Measurements from ENCODE around the gene PDP2. TPM values are rescaled to one million over a fixed set of nuclear protein-coding genes. Genes with fewer than 3 reads are reported as not detected.
A peak's percentile ranks its signal among the peaks of the same experiment; 100 is the strongest.

PDP2 gene
- total and polyA plus RNA-seq, 10 donors: 1.0 to 9.6 (median 5.6) TPM

- intact Hi-C loops (cut with DNase I; ENCODE audit: low total_unique reads): no loop called here
- no peak for DNase-seq
- Histone ChIP-seq H3K4me1 (no peaks in the 10 kb centered on the region), H3K27ac (no peak overlapping the region), H3K36me3 (peaks cover 0 to 12% (median 0%) of the 10 kb centered on the region in 6 donors), H3K9me3 (no peaks in the 10 kb centered on the region), H3K27me3 (replicated peaks in 1 of 7) (no peaks in the 10 kb centered on the region), H3K4me3 (no peak overlapping the region)
- no peak for TF ChIP-seq POLR2A (IDR thresholded peaks at IDR 0.05)
- no peak for TF ChIP-seq POLR2AphosphoS5 (IDR thresholded peaks at IDR 0.05)
- no peak for TF ChIP-seq CTCF (IDR thresholded peaks at IDR 0.05 in 8 of 11, conservative IDR thresholded peaks at IDR 0.05 in 3 of 11)
- 84 to 97% (median 95%) methylated on average over 6 of the region's 6 CpGs for WGBS, 5 donors
These were observed 11.5 kb downstream of the PDP2 start for GRCh38 chr16:66891797-66892196.

DNA sequence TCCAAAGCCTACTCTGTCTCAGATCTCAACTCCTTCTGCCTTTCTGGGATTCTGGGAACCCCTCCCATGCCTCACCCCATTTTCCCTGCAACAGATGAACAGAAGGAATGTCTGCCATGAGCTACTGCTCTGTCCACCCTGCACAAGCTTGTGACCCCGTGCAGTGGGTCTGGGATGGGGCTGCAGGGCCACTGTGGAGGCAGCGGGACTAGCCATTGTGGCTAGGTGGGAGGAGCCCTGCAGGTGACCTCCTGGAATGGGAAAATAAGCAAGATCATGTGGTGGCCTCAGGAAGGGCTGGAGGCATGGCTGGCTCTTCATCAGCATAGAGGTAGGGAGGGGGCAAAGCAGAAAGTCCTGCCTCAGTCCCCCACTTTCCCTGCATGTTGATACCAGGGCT is 13.7 kb downstream of the PDP2 start:
- no peak for DNase-seq
- Histone ChIP-seq H3K9me3 (no peaks in the 10 kb centered on the region), H3K27ac (no peak overlapping the region), H3K4me1 (no peaks in the 10 kb centered on the region), H3K4me3 (no peak overlapping the region), H3K27me3 (replicated peaks in 1 of 7) (no peaks in the 10 kb centered on the region), H3K36me3 (peaks cover 0 to 5% (median 0%) of the 10 kb centered on the region in 6 donors)
- WGBS, 5 donors: 69 to 93% (median 85%) methylated on average over 2 of the region's 2 CpGs
- TF ChIP-seq POLR2A (IDR thresholded peaks at IDR 0.05) (no peak), POLR2AphosphoS5 (IDR thresholded peaks at IDR 0.05) (no peak), CTCF (IDR thresholded peaks at IDR 0.05 in 8 of 11, conservative IDR thresholded peaks at IDR 0.05 in 3 of 11) (no peak)
- intact Hi-C loops (cut with DNase I; ENCODE audit: low total_unique reads): no loop called here

- H3K4me1 ChIP-seq: peaks cover 0 to 10% (median 3%) of the 10 kb centered on the region in 6 donors
- no peaks in the 10 kb centered on the region for H3K9me3 ChIP-seq
- TF ChIP-seq POLR2A (IDR thresholded peaks at IDR 0.05) (no peak), CTCF (IDR thresholded peaks at IDR 0.05 in 8 of 11, conservative IDR thresholded peaks at IDR 0.05 in 3 of 11) (peak; percentile 43 to 76 (median 56)), POLR2AphosphoS5 (IDR thresholded peaks at IDR 0.05) (peak in 1 of 3 donors; percentile 34)
- DNase-seq: no peak
- intact Hi-C loops (cut with DNase I; ENCODE audit: low total_unique reads): no loop called here
- H3K27ac ChIP-seq: no peak overlapping the region
- no peaks in the 10 kb centered on the region for H3K27me3 ChIP-seq (replicated peaks in 1 of 7)
- 44 to 56% (median 51%) methylated on average over 7 to 11 of the region's 11 CpGs for WGBS, 5 donors
- no peaks in the 10 kb centered on the region for H3K36me3 ChIP-seq
- no peak overlapping the region for H3K4me3 ChIP-seq
These were observed 14.8 kb downstream of the PDP2 start for GRCh38 chr16:66894948-66895688.

GRCh38 chr16:66895689-66895979 is 15.3 kb downstream of the PDP2 start:
- H3K27ac ChIP-seq: no peak overlapping the region
- peaks cover 0 to 15% (median 7%) of the 10 kb centered on the region in 6 donors for H3K4me1 ChIP-seq
- WGBS, 5 donors: 89 to 96% (median 91%) methylated on average over 5 of the region's 5 CpGs
- TF ChIP-seq CTCF (IDR thresholded peaks at IDR 0.05 in 8 of 11, conservative IDR thresholded peaks at IDR 0.05 in 3 of 11) (no peak), POLR2A (IDR thresholded peaks at IDR 0.05) (no peak), POLR2AphosphoS5 (IDR thresholded peaks at IDR 0.05) (no peak)
- H3K27me3 ChIP-seq (replicated peaks in 1 of 7): no peaks in the 10 kb centered on the region
- H3K4me3 ChIP-seq: no peak overlapping the region
- H3K36me3 ChIP-seq: no peaks in the 10 kb centered on the region
- intact Hi-C loops (cut with DNase I; ENCODE audit: low total_unique reads): no loop called here
- no peak for DNase-seq
- no peaks in the 10 kb centered on the region for H3K9me3 ChIP-seq
